MM.1S (cell line): ENCODE data around the gene STK10.

ENCODE experiments used
- DNase-seq: peaks from one replicate; pipeline ENCODE4 v3.0.0-alpha.2; 2015
- H2AFZ ChIP-seq: fragments of 300-600 bp; sonication (generic); 2 replicates; pipeline ENCODE4 v1.6.0; 2016; ENCODE audit warnings: antibody characterized with exemption, low read length
- H3F3A ChIP-seq: fragments of 300-600 bp; sonication (generic); 2 replicates; pipeline ENCODE4 v1.6.1; 2016; ENCODE audit warnings: mild to moderate bottlenecking, antibody characterized with exemption, low read length, moderate library complexity, mixed read lengths; ENCODE audit not compliant: insufficient read depth
- H3K27ac ChIP-seq: fragments of 300-600 bp; sonication (generic); 2 replicates; pipeline ENCODE4 v1.5.1; 2016; ENCODE audit warnings: mild to moderate bottlenecking, low read length
- H3K27me3 ChIP-seq: fragments of 300-600 bp; sonication (generic); replicated peaks from 2 replicates; pipeline ENCODE4 v1.6.0; 2016; ENCODE audit warnings: low read length; ENCODE audit not compliant: insufficient read depth
- H3K36me3 ChIP-seq: fragments of 300-600 bp; sonication (generic); replicated peaks from 2 replicates; pipeline ENCODE4 v1.6.1; 2016; ENCODE audit warnings: mild to moderate bottlenecking, low read length, mixed read lengths; ENCODE audit not compliant: insufficient read depth
- H3K4me1 ChIP-seq: fragments of 300-600 bp; sonication (generic); 2 replicates; pipeline ENCODE4 v1.6.1; 2016; ENCODE audit warnings: low read length, mixed read lengths
- H3K4me2 ChIP-seq: fragments of 300-600 bp; sonication (generic); 2 replicates; pipeline ENCODE4 v1.6.0; 2016; ENCODE audit warnings: low read depth, low read length
- H3K4me3 ChIP-seq: fragments of 300-600 bp; sonication (generic); 2 replicates; pipeline ENCODE4 v1.5.1; 2016; ENCODE audit warnings: low read length, mixed read lengths
- H3K79me2 ChIP-seq: fragments of 300-600 bp; sonication (generic); 2 replicates; pipeline ENCODE4 v1.6.1; 2016; ENCODE audit warnings: mixed run types, low read length, mixed read lengths
- H3K9ac ChIP-seq: fragments of 300-600 bp; sonication (generic); 2 replicates; pipeline ENCODE4 v1.6.1; 2016; ENCODE audit warnings: low read length, mixed read lengths
- H3K9me2 ChIP-seq: fragments of 300-600 bp; sonication (generic); replicated peaks from 2 replicates; pipeline ENCODE4 v1.6.1; 2016; ENCODE audit warnings: mild to moderate bottlenecking, low read length, mixed read lengths; ENCODE audit not compliant: insufficient read depth
- H3K9me3 ChIP-seq: fragments of 300-600 bp; sonication (generic); replicated peaks from 2 replicates; pipeline ENCODE4 v1.6.1; 2016; ENCODE audit warnings: mild to moderate bottlenecking, low read length, mixed read lengths; ENCODE audit not compliant: insufficient read depth
- H4K20me1 ChIP-seq: fragments of 300-600 bp; sonication (generic); 2 replicates; pipeline ENCODE4 v1.6.1; 2016; ENCODE audit warnings: mild to moderate bottlenecking, low read length, moderate library complexity, mixed read lengths; ENCODE audit not compliant: insufficient read depth
- CTCF ChIP-seq: fragments of 300-600 bp; sonication (generic); IDR thresholded peaks from 2 replicates; pipeline ENCODE4 v1.5.1; 2016; ENCODE audit warnings: antibody characterized with exemption, low read length, mixed read lengths
- EZH2 ChIP-seq: fragments of 300-600 bp; sonication (generic); optimal IDR thresholded peaks from 2 replicates; pipeline ENCODE3; 2017; ENCODE audit warnings: low read depth, mild to moderate bottlenecking, antibody characterized with exemption, low read length, mixed read lengths
- EZH2phosphoT487 ChIP-seq: fragments of 300-600 bp; sonication (generic); IDR thresholded peaks from 2 replicates; pipeline ENCODE4 v1.6.1; 2018; ENCODE audit warnings: antibody characterized with exemption, low read length

STK10 gene

GRCh38 chr5:172076761-172077244, 111.2 kb downstream of the STK10 start:
- Histone ChIP-seq H2AFZ (no peak overlapping the region), H3K9me3 (no peaks in the 10 kb centered on the region), H3K4me2 (no peak overlapping the region), H3K79me2 (no peaks in the 10 kb centered on the region), H4K20me1 (no peaks in the 10 kb centered on the region), H3K4me3 (no peak overlapping the region), H3K9me2 (no peaks in the 10 kb centered on the region), H3K27me3 (no peaks in the 10 kb centered on the region), H3K27ac (no peak overlapping the region), H3K36me3 (0 out of 2 replicates have a peak, but pooled peaks cover 4% of the 10 kb centered on the region), H3F3A (no peaks in the 10 kb centered on the region), H3K4me1 (no peaks in the 10 kb centered on the region), H3K9ac (no peak overlapping the region)
- no peak for DNase-seq
- TF ChIP-seq EZH2, result no peak
- TF ChIP-seq EZH2phosphoT487, result no peak
- no peak for TF ChIP-seq CTCF

GRCh38 chr5:172075656-172076055, 112.4 kb downstream of the STK10 start:
- 0 out of 2 replicates have a peak, but pooled peaks cover 4% of the 10 kb centered on the region for H3K36me3 ChIP-seq
- H3K9ac ChIP-seq, result no peak overlapping the region
- H3F3A ChIP-seq, result no peaks in the 10 kb centered on the region
- no peak overlapping the region for H3K4me3 ChIP-seq
- no peak overlapping the region for H2AFZ ChIP-seq
- no peak overlapping the region for H3K27ac ChIP-seq
- no peaks in the 10 kb centered on the region for H3K9me2 ChIP-seq
- no peak for TF ChIP-seq EZH2
- no peak for TF ChIP-seq EZH2phosphoT487
- TF ChIP-seq CTCF, result no peak
- no peaks in the 10 kb centered on the region for H3K27me3 ChIP-seq
- no peaks in the 10 kb centered on the region for H3K79me2 ChIP-seq
- no peaks in the 10 kb centered on the region for H3K4me1 ChIP-seq
- H4K20me1 ChIP-seq, result no peaks in the 10 kb centered on the region
- no peaks in the 10 kb centered on the region for H3K9me3 ChIP-seq
- DNase-seq, result no peak
- no peak overlapping the region for H3K4me2 ChIP-seq

GRCh38 chr5:172074896-172075295, 113.1 kb downstream of the STK10 start:
- H3K4me1 ChIP-seq, result no peaks in the 10 kb centered on the region
- DNase-seq, result no peak
- no peak overlapping the region for H3K4me3 ChIP-seq
- no peaks in the 10 kb centered on the region for H3K79me2 ChIP-seq
- no peak overlapping the region for H3K9ac ChIP-seq
- no peaks in the 10 kb centered on the region for H3K27me3 ChIP-seq
- 0 out of 2 replicates have a peak, but pooled peaks cover 4% of the 10 kb centered on the region for H3K36me3 ChIP-seq
- no peak overlapping the region for H3K4me2 ChIP-seq
- no peak overlapping the region for H2AFZ ChIP-seq
- H3K9me2 ChIP-seq, result no peaks in the 10 kb centered on the region
- TF ChIP-seq CTCF, result no peak
- TF ChIP-seq EZH2, result no peak
- no peak for TF ChIP-seq EZH2phosphoT487
- no peaks in the 10 kb centered on the region for H3K9me3 ChIP-seq
- H4K20me1 ChIP-seq, result no peaks in the 10 kb centered on the region
- no peaks in the 10 kb centered on the region for H3F3A ChIP-seq
- no peak overlapping the region for H3K27ac ChIP-seq
